ENCODE measurements around the gene RPS4Y1.

The RPS4Y1 gene

GRCh38 chrY:2885880-2886279 is 44.5 kb downstream of the RPS4Y1 start:
- no peak for DNase-seq

- peak; percentile 78 for DNase-seq
Observed at GRCh38 chrY:2887386-2887785, 46.0 kb downstream of the RPS4Y1 start.

GRCh38 chrY:2887955-2888354 is 46.6 kb downstream of the RPS4Y1 start:
- peak; percentile 59 for DNase-seq

GRCh38 chrY:2893471-2893870 is 52.1 kb downstream of the RPS4Y1 start:
- no peak for DNase-seq

- no peak for DNase-seq
Observed at GRCh38 chrY:2896050-2896449, 54.6 kb downstream of the RPS4Y1 start.

GRCh38 chrY:2907356-2907755 is 66.0 kb downstream of the RPS4Y1 start:
- peak; percentile 69 for DNase-seq

GRCh38 chrY:2913066-2913815 is 71.8 kb downstream of the RPS4Y1 start:
- DNase-seq: peak; percentile 55
